Breast epithelium (tissue), 4 donors: ENCODE results near the gene SLC6A11. TPM values are rescaled to one million over a fixed set of nuclear protein-coding genes. Genes with fewer than 3 reads are reported as not detected.

Source experiments
- DNase-seq, 2 donors: peaks; one replicate each; pipeline ENCODE4 v3.0.0-alpha.2; 2019; ENCODE audit warnings: low spot score in 2 of 2
- H3K27ac ChIP-seq, 2 donors: fragments of 200-600 bp; sonication (generic) in 1 of 2; one replicate each; pipeline ENCODE4 v1.5.1; 2016 to 2019; ENCODE audit warnings: mild to moderate bottlenecking in 1 of 2
- H3K27me3 ChIP-seq, 2 donors: fragments of 200-600 bp; sonication (generic) in 1 of 2; one replicate each; pipeline versions ENCODE4 v1.5.1 to v1.6.0; 2017 to 2019; ENCODE audit warnings: control low read depth in 1 of 2, mild to moderate bottlenecking in 1 of 2
- H3K36me3 ChIP-seq: fragments of 200-600 bp; one replicate; pipeline ENCODE4 v1.5.1; 2019
- H3K4me1 ChIP-seq, 2 donors: fragments of 200-600 bp; sonication (generic); one replicate each; pipeline ENCODE4 v1.5.1; 2016 to 2019; ENCODE audit warnings: control low read depth in 1 of 2
- H3K4me3 ChIP-seq, 3 donors: fragments of 200-600 bp; sonication (generic); 1 replicate in 2 of 3; 2 replicates in 1 of 3; pipeline ENCODE4 v1.5.1; 2016 to 2019; ENCODE audit warnings: mild to moderate bottlenecking in 3 of 3, moderate library complexity in 2 of 3
- H3K9me3 ChIP-seq, 2 donors: fragments of 200-600 bp; sonication (generic) in 1 of 2; one replicate each; pipeline ENCODE4 v1.5.1; 2016 to 2019; ENCODE audit warnings: control low read depth in 1 of 2
- POLR2A ChIP-seq: fragments of 450-650 bp; IDR thresholded peaks from one replicate; pipeline ENCODE4 v1.6.1; 2016; ENCODE audit warnings: antibody characterized with exemption, mild to moderate bottlenecking, moderate library complexity
- POLR2AphosphoS5 ChIP-seq, 3 donors: sonication (generic); formaldehyde crosslinking; IDR thresholded peaks; one replicate each; pipeline ENCODE4 v1.6.1; 2017; ENCODE audit warnings: antibody characterized with exemption in 3 of 3
- intact Hi-C: fragments of 100-400 bp; cut with DNase I; formaldehyde crosslinking; loops from one replicate; pipeline ENCODE4 v1.15.1; 2023; ENCODE audit warnings: low total_unique reads
- total RNA-seq, 3 donors: library from RNA; depleted of rRNA; stranded (reverse); fragments of >200 nt; gene quantifications; one replicate each; pipeline ENCODE4 v1.1.0, GENCODE V29; 2016
- TF ChIP-seq, protein P1 (sequence below), 3 donors: fragments of 450-650 bp; IDR thresholded peaks; one replicate each; pipeline ENCODE4 v1.5.1; 2016 to 2017; ENCODE audit warnings: antibody characterized with exemption in 3 of 3, mild to moderate bottlenecking in 3 of 3, moderate library complexity in 3 of 3

SLC6A11 gene
- total RNA-seq, 3 donors from 2014 or later = under 0.01 to 0.15 TPM; not detected in 1

DNA sequence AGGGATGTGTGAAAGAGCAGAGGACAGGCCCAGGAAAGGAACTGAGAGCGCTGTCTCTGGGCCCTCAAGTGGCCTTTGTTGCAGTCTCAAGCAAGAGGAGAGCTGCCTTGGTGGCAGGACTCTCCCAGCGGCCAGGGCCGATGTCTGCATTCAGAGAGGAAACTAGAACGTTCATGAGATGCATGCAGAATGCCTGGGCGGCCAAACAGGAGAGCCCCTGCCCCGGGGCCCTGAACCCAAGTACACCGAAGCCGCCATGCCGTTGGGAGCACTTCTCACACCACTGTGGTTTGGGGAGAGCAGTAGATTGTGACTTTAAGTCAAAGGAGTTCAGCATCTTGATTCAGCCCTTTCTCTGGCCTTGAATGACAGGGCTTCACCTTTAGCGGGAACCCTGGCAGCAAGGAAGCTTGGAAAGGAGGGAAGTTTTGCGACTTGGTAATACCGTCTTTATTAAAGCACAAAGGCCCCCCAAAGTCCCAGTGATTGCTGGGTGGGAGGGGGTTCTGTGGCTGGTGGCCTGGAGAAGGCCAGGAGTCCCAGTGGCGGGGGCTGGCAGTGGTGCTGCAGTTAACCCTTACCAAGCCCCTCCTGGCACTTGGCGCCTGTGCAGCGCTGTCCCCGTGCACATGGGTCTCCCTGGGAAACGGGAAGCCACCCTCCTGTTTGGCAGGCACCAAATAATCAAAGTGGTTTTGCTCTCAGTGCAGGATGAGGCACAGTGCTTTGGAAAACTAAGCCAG, 36.2 kb downstream of the SLC6A11 start:
- no peak for DNase-seq
- TF ChIP-seq POLR2A (no peak), POLR2AphosphoS5 (IDR thresholded peaks at IDR 0.05) (no peak)
- TF ChIP-seq, protein P1, sequence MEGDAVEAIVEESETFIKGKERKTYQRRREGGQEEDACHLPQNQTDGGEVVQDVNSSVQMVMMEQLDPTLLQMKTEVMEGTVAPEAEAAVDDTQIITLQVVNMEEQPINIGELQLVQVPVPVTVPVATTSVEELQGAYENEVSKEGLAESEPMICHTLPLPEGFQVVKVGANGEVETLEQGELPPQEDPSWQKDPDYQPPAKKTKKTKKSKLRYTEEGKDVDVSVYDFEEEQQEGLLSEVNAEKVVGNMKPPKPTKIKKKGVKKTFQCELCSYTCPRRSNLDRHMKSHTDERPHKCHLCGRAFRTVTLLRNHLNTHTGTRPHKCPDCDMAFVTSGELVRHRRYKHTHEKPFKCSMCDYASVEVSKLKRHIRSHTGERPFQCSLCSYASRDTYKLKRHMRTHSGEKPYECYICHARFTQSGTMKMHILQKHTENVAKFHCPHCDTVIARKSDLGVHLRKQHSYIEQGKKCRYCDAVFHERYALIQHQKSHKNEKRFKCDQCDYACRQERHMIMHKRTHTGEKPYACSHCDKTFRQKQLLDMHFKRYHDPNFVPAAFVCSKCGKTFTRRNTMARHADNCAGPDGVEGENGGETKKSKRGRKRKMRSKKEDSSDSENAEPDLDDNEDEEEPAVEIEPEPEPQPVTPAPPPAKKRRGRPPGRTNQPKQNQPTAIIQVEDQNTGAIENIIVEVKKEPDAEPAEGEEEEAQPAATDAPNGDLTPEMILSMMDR (IDR thresholded peaks at IDR 0.05) = no peak
- no peak overlapping the region for H3K4me3 ChIP-seq
- no peaks in the 10 kb centered on the region for H3K9me3 ChIP-seq
- H3K36me3 ChIP-seq = no peaks in the 10 kb centered on the region
- intact Hi-C loops = no loop called here
- H3K27me3 ChIP-seq = no peaks in the 10 kb centered on the region
- H3K4me1 ChIP-seq = no peaks in the 10 kb centered on the region
- no peak overlapping the region for H3K27ac ChIP-seq

- intact Hi-C loops = no loop called here
- H3K9me3 ChIP-seq = no peaks in the 10 kb centered on the region
- H3K27ac ChIP-seq = no peak overlapping the region
- no peaks in the 10 kb centered on the region for H3K36me3 ChIP-seq
- TF ChIP-seq, protein P1 (IDR thresholded peaks at IDR 0.05) = no peak
- no peak for TF ChIP-seq POLR2AphosphoS5 (IDR thresholded peaks at IDR 0.05)
- TF ChIP-seq POLR2A = no peak
- no peaks in the 10 kb centered on the region for H3K4me1 ChIP-seq
- no peak for DNase-seq
- no peak overlapping the region for H3K4me3 ChIP-seq
- no peaks in the 10 kb centered on the region for H3K27me3 ChIP-seq
Observed at GRCh38 chr3:10855083-10855870, 39.2 kb downstream of the SLC6A11 start.

DNA sequence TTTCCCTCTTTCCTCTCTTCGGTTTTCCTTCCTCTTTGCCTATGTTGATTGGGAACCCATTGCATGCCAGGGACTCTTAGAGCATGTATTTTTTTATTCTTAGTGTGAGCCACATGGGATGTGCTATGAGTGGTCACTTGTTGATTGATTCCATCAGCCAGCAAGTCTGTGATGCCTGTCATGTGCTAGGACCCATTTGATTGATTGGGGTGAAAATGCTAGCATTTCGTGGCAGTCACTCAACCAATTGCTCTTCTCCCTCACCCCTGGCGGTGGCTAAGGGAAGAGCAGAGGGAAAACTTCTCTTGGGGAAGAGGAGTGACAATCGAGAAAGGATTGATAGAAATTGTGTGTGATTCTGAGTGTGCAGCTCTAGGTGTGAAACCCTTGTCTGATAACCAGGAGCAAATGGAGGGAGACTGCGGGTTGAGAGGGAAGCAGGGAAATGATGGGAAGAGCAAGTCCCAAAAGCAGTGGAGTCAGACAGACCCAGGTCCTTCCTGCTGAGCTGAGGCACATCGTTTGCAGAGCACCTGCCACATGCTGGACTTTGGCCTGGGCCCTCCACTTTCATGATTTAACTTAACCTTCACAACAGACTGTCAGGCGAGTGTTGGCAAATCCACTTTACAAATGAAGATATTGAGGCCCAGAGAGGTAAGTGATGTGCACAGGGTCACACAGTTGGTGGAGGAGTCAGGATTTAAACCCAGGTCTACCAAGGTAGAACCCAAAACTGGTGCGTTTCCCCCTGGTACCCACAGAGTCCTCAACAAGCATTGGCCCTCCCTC, 40.0 kb downstream of the SLC6A11 start:
- Histone ChIP-seq H3K4me3 (no peak overlapping the region), H3K9me3 (no peaks in the 10 kb centered on the region), H3K4me1 (no peaks in the 10 kb centered on the region), H3K27ac (no peak overlapping the region), H3K27me3 (no peaks in the 10 kb centered on the region), H3K36me3 (no peaks in the 10 kb centered on the region)
- intact Hi-C loops = no loop called here
- DNase-seq = no peak
- no peak for TF ChIP-seq POLR2AphosphoS5 (IDR thresholded peaks at IDR 0.05)
- TF ChIP-seq POLR2A = no peak
- TF ChIP-seq, protein P1 (IDR thresholded peaks at IDR 0.05) = no peak

- no peak overlapping the region for H3K27ac ChIP-seq
- H3K36me3 ChIP-seq = no peaks in the 10 kb centered on the region
- intact Hi-C loops = no loop called here
- no peak overlapping the region for H3K4me3 ChIP-seq
- H3K27me3 ChIP-seq = no peaks in the 10 kb centered on the region
- H3K4me1 ChIP-seq = no peaks in the 10 kb centered on the region
- no peaks in the 10 kb centered on the region for H3K9me3 ChIP-seq
- no peak for TF ChIP-seq POLR2AphosphoS5 (IDR thresholded peaks at IDR 0.05)
- no peak for TF ChIP-seq POLR2A
- DNase-seq = no peak
Observed at GRCh38 chr3:10857235-10857634, 41.2 kb downstream of the SLC6A11 start.

- intact Hi-C loops = no loop called here
- DNase-seq = no peak
- Histone ChIP-seq H3K4me1 (no peaks in the 10 kb centered on the region), H3K27me3 (no peaks in the 10 kb centered on the region), H3K4me3 (no peak overlapping the region), H3K36me3 (no peaks in the 10 kb centered on the region), H3K9me3 (no peaks in the 10 kb centered on the region), H3K27ac (no peak overlapping the region)
- no peak for TF ChIP-seq POLR2A
- TF ChIP-seq, protein P1 (IDR thresholded peaks at IDR 0.05) = no peak
- no peak for TF ChIP-seq POLR2AphosphoS5 (IDR thresholded peaks at IDR 0.05)
Observed at GRCh38 chr3:10858091-10858490, 42.1 kb downstream of the SLC6A11 start.
